GM10266 (cell line): ENCODE data around the gene DYNC1LI1.

Experiments
- DNase-seq: peaks from one replicate; pipeline ENCODE4 v3.0.0; 2012; ENCODE audit errors: extremely low spot score
- CTCF ChIP-seq: IDR thresholded peaks from 2 replicates; pipeline ENCODE4 v1.5.1; 2012; ENCODE audit warnings: mild to moderate bottlenecking, low read depth; ENCODE audit not compliant: control insufficient read depth, insufficient read depth; ENCODE audit errors: missing control alignments

The DYNC1LI1 gene

DNA sequence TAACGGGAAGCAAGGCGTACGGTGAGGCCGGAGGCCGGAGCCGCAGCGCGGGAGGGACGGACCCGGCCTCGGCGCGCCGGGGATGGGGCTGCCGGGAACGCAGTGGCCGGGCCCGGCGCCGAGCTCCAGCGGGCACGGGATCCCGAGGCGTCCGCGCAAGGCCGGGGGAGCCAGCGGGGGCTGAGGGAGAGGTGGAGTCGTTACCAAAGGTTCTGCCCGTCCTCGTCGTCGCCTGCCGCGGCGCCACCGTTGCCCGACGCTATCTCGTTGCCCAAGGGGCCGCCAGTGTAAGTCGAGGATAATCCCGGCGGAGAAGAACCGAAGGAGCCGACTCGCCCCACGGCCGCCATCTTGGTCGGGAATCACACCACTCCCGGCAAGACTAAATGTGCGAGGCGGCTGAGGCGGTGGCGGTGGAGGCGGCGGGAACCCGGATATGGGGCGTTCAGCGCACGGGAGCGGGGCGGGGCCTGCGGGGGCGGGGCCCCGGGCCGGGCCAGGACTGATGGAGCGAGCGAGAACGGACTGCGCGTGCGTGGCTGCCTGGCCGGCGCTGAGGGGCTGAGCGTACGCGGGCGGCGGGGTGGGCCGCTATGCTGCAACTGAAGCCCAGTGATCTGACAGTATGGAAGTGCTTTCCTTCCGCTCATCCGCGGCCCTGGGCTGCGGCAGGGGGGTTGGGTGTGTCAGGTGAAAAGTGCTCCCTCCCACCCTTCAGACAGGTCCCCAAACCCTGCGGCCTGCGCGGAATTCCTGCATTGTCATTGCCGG lies at the start of gene DYNC1LI1:
Gene DYNC1LI1, minus strand, starts transcription at position 438 of the 771 bp plus-strand sequence. Its CDS starts 88 bp downstream, at position 350.
- TF ChIP-seq CTCF, result no peak
- DNase-seq, result peak; percentile 97

DNA sequence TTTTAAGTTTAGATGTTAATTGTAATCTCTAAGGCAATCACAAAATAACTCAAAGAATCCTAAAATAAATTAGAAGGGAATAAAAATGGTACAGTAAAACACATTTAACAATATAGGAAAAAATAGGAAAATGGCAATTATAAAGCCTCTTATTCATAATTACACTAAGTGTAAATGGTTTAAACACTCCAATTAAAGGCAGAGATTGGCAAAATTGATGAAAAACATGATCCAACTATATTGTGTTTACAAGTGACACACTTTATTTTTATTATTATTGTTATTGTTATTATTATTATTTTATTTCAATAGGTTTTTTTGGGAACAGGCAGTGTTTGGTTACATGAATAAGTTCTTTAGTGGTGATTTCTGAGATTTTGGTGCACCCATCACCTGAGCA lies 48.7 kb upstream of the DYNC1LI1 start:
- no peak for DNase-seq
- no peak for TF ChIP-seq CTCF

GRCh38 chr3:32616267-32616962 lies 45.8 kb upstream of the DYNC1LI1 start:
- TF ChIP-seq CTCF, result no peak
- DNase-seq, result no peak

- DNase-seq, result no peak
Measured at GRCh38 chr3:32614956-32615355, 44.3 kb upstream of the DYNC1LI1 start.

GRCh38 chr3:32613183-32613582 lies 42.5 kb upstream of the DYNC1LI1 start:
- TF ChIP-seq CTCF, result no peak
- DNase-seq, result no peak

More at GRCh38 chr3:32614956-32615355, 44.3 kb upstream of the DYNC1LI1 start:
- no peak for TF ChIP-seq CTCF

DNA sequence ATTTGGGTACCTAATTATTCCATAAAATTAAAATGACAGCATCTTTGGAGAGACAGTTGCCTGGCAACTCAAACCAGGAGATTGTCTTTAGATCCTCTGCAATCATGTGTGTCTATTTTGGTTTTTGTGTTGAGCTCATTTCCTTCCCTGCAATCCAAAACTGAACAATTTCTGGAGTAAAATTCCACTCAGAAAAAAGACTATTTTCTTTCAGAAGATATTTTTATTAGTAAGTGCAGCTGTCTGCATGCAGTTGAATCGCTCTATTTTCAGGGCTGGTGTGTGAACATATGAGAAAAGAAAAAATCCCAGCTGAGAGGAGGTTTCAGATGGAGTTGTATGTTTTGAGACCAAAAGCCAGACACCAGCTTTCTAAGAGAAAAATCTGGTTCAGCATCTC lies 41.9 kb upstream of the DYNC1LI1 start:
- DNase-seq, result no peak
- no peak for TF ChIP-seq CTCF

DNA sequence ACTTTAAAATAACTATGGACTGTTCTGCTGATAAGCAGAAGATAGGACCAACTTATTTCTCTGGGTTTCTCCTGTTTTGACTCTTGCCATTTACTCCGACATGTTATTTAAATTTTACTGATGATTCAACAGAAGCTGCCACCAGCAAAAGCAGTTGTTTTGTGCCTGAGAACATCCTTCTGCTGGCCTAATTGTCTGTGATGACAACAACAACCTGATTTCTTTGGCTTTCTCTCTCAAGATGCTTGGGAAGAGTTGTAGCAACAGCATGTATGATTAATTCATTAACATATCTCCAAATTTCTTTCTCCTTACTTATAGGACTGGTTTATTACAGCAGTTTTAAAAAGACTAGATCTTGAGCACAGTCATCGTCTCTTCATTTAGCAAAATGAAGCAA lies 36.9 kb upstream of the DYNC1LI1 start:
- no peak for TF ChIP-seq CTCF
- DNase-seq, result no peak
